ENCODE measurements around the gene RPP14.

The RPP14 gene

GRCh38 chr3:58323529-58324390 lies 17.7 kb downstream of the RPP14 start:
- TF ChIP-seq CTCF (IDR thresholded peaks at IDR 0.05; ENCODE audit: control insufficient read depth, insufficient read depth, low read depth, low read length, missing control alignments) = no peak
- H3K4me3 ChIP-seq (ENCODE audit: control insufficient read depth, low read depth, low read length) = no peak overlapping the region
- no peak for DNase-seq (ENCODE audit: low read depth)

- TF ChIP-seq CTCF (IDR thresholded peaks at IDR 0.05; ENCODE audit: control insufficient read depth, insufficient read depth, low read depth, low read length, missing control alignments) = no peak
- no peak for DNase-seq (ENCODE audit: low read depth)
Measured at GRCh38 chr3:58324391-58325390, 18.6 kb downstream of the RPP14 start.

GRCh38 chr3:58325525-58325992 lies 19.5 kb downstream of the RPP14 start:
- no peak overlapping the region for H3K4me3 ChIP-seq (ENCODE audit: control insufficient read depth, low read depth, low read length)
- TF ChIP-seq CTCF (IDR thresholded peaks at IDR 0.05; ENCODE audit: control insufficient read depth, insufficient read depth, low read depth, low read length, missing control alignments) = no peak
- DNase-seq (ENCODE audit: low read depth) = no peak

More at GRCh38 chr3:58324391-58325390, 18.6 kb downstream of the RPP14 start:
- no peak overlapping the region for H3K4me3 ChIP-seq (ENCODE audit: control insufficient read depth, low read depth, low read length)

- no peak for DNase-seq (ENCODE audit: low read depth)
- H3K4me3 ChIP-seq (ENCODE audit: control insufficient read depth, low read depth, low read length) = no peak overlapping the region
- no peak for TF ChIP-seq CTCF (IDR thresholded peaks at IDR 0.05; ENCODE audit: control insufficient read depth, insufficient read depth, low read depth, low read length, missing control alignments)
Measured at GRCh38 chr3:58326267-58326900, 20.3 kb downstream of the RPP14 start.

- no peak for TF ChIP-seq CTCF (IDR thresholded peaks at IDR 0.05; ENCODE audit: control insufficient read depth, insufficient read depth, low read depth, low read length, missing control alignments)
- DNase-seq (ENCODE audit: low read depth) = no peak
Measured at GRCh38 chr3:58329150-58329921, 23.3 kb downstream of the RPP14 start.

More at GRCh38 chr3:58329150-58329921, 23.3 kb downstream of the RPP14 start:
- H3K4me3 ChIP-seq (ENCODE audit: control insufficient read depth, low read depth, low read length) = no peak overlapping the region
